T-helper 1 cell (primary cell): ENCODE measurements around the gene ABCG5.

ENCODE experiments used
- DNase-seq, 5 donors: peaks; one replicate each; pipeline ENCODE4 v3.0.0-alpha.2; 2012 to 2020
- total RNA-seq, 4 donors: gene quantifications; one replicate each; lab custom pipeline; 2026; lab: John Stamatoyannopoulos, UW

The ABCG5 gene
- 0 reads per million in 4 donors for total RNA-seq

GRCh38 chr2:43838560-43839267, at the start of gene ABCG5, which contains the start of gene ABCG8:
Gene ABCG5, minus strand, starts transcription at chr2:43838839. Its CDS starts 160 bp downstream, at chr2:43838679.
Gene ABCG8, plus strand, starts transcription at chr2:43838971. Its CDS starts 83 bp downstream, at chr2:43839054.
- no peak for DNase-seq

GRCh38 chr2:43887176-43887575, 48.5 kb upstream of the ABCG5 start:
- no peak for DNase-seq

GRCh38 chr2:43885132-43885632, 46.5 kb upstream of the ABCG5 start:
- no peak for DNase-seq

GRCh38 chr2:43884689-43885088, 46.0 kb upstream of the ABCG5 start:
- no peak for DNase-seq

- DNase-seq, result no peak
Measured at GRCh38 chr2:43882312-43882711, 43.7 kb upstream of the ABCG5 start.

GRCh38 chr2:43880952-43881351, 42.3 kb upstream of the ABCG5 start:
- no peak for DNase-seq

GRCh38 chr2:43880471-43880870, 41.8 kb upstream of the ABCG5 start:
- DNase-seq, result no peak

- no peak for DNase-seq
Measured at GRCh38 chr2:43879261-43879660, 40.6 kb upstream of the ABCG5 start.

GRCh38 chr2:43877782-43878464, 39.3 kb upstream of the ABCG5 start:
- peak; percentile 21 to 57 (median 24) for DNase-seq

GRCh38 chr2:43874776-43875451, 36.3 kb upstream of the ABCG5 start:
- DNase-seq, result no peak

GRCh38 chr2:43872151-43872550, 33.5 kb upstream of the ABCG5 start:
- DNase-seq, result no peak

GRCh38 chr2:43855292-43855691, 16.7 kb upstream of the ABCG5 start:
- DNase-seq, result no peak

- DNase-seq, result no peak
Measured at GRCh38 chr2:43854671-43855070, 16.0 kb upstream of the ABCG5 start.

GRCh38 chr2:43853141-43854081, 14.8 kb upstream of the ABCG5 start:
- DNase-seq, result no peak

- DNase-seq, result no peak
Measured at GRCh38 chr2:43852196-43852730, 13.6 kb upstream of the ABCG5 start.

GRCh38 chr2:43851011-43851980, 12.7 kb upstream of the ABCG5 start:
- no peak for DNase-seq

GRCh38 chr2:43848214-43848613, 9.6 kb upstream of the ABCG5 start:
- no peak for DNase-seq

GRCh38 chr2:43846140-43846793, 7.6 kb upstream of the ABCG5 start:
- no peak for DNase-seq

GRCh38 chr2:43845181-43845580, 6.5 kb upstream of the ABCG5 start:
- no peak for DNase-seq

GRCh38 chr2:43842866-43843226, 4.2 kb upstream of the ABCG5 start:
- DNase-seq, result no peak
